HepG2 (cell line): Measurements from ENCODE around the gene BOLA3. TPM values are rescaled to one million over a fixed set of nuclear protein-coding genes. Genes with fewer than 3 reads are reported as not detected.

ENCODE experiments used
- ATF7-NPFF ChIP-seq: sonication (generic); formaldehyde crosslinking; IDR thresholded peaks from 2 replicates; pipeline ENCODE4 v1.8.1; 2023; ENCODE audit warnings: mild to moderate bottlenecking, low read depth, missing genetic modification reagents, moderate library complexity
- FOXM1 ChIP-seq: sonication (generic); formaldehyde crosslinking; IDR thresholded peaks from 2 replicates; pipeline ENCODE4 v1.5.0; 2020; ENCODE audit warnings: missing genetic modification reagents
- GLI4 ChIP-seq: sonication (generic); formaldehyde crosslinking; IDR thresholded peaks from 2 replicates; pipeline ENCODE4 v1.5.1; 2020; ENCODE audit warnings: missing genetic modification reagents, mild to moderate bottlenecking, moderate library complexity, borderline replicate concordance
- HDAC2 ChIP-seq: sonication (generic); formaldehyde crosslinking; IDR thresholded peaks from 2 replicates; pipeline ENCODE4 v1.4.0; 2020; ENCODE audit warnings: missing genetic modification reagents
- MATR3 ChIP-seq: sonication (generic); formaldehyde crosslinking; IDR thresholded peaks from 2 replicates; pipeline ENCODE4 v1.4.0; 2020; ENCODE audit warnings: missing genetic modification reagents
- MEF2D ChIP-seq: sonication (generic); formaldehyde crosslinking; IDR thresholded peaks from 2 replicates; pipeline ENCODE4 v1.5.1; 2020; ENCODE audit warnings: mild to moderate bottlenecking, missing genetic modification reagents
- NRL ChIP-seq: sonication (generic); formaldehyde crosslinking; IDR thresholded peaks from 2 replicates; pipeline ENCODE4 v1.5.0; 2020; ENCODE audit warnings: missing genetic modification reagents, mild to moderate bottlenecking, moderate library complexity, borderline replicate concordance
- PHB2 ChIP-seq: fragments of 450-650 bp; IDR thresholded peaks from 2 replicates; pipeline ENCODE4 v1.6.1; 2018; ENCODE audit not compliant: partially characterized antibody
- PITX1 ChIP-seq: sonication (generic); formaldehyde crosslinking; IDR thresholded peaks from 2 replicates; pipeline ENCODE4 v1.5.1; 2020; ENCODE audit warnings: mild to moderate bottlenecking, missing genetic modification reagents
- SMC3 ChIP-seq: IDR thresholded peaks from 2 replicates; pipeline ENCODE4 v1.6.1; 2011; ENCODE audit warnings: low read length, improper control_type of control experiment
- ZC3H13 ChIP-seq: sonication (generic); formaldehyde crosslinking; IDR thresholded peaks from 2 replicates; pipeline ENCODE4 v1.8.1; 2023; ENCODE audit warnings: mild to moderate bottlenecking, missing genetic modification reagents, moderate library complexity
- ZFP37 ChIP-seq: sonication (generic); formaldehyde crosslinking; IDR thresholded peaks from 2 replicates; pipeline ENCODE4 v1.4.0; 2020; ENCODE audit warnings: missing genetic modification reagents, borderline replicate concordance
- ZNF101 ChIP-seq: sonication (generic); formaldehyde crosslinking; IDR thresholded peaks from 2 replicates; pipeline ENCODE4 v1.4.0; 2020; ENCODE audit warnings: mild to moderate bottlenecking, low read depth, missing genetic modification reagents, borderline replicate concordance
- ZNF253 ChIP-seq: sonication (generic); formaldehyde crosslinking; IDR thresholded peaks from 2 replicates; pipeline ENCODE4 v1.8.0; 2022; ENCODE audit warnings: mild to moderate bottlenecking, missing genetic modification reagents, borderline replicate concordance
- ZNF780A ChIP-seq: sonication (generic); formaldehyde crosslinking; IDR thresholded peaks from 2 replicates; pipeline ENCODE4 v1.8.0; 2022; ENCODE audit warnings: mild to moderate bottlenecking, missing genetic modification reagents, moderate library complexity
- polyA plus RNA-seq, 8 experiments: library from polyadenylated mRNA; depleted of rRNA in 3 of 8; stranded (reverse) in 7 of 8; unstranded in 1 of 8; fragments of >200 nt; fragmentation: Illumina TruSeq in 4 of 8; extraction: Trizol in 4 of 8; gene quantifications; 2 replicates each; pipeline versions ENCODE4 v1.2.1 to v1.2.3, GENCODE V29; 2011 to 2016; ENCODE audit warnings: low read depth in 4 of 8, missing spikeins in 1 of 8, mixed read lengths in 1 of 8; ENCODE audit not compliant: insufficient read depth in 1 of 8
- total RNA-seq, 5 experiments: library from RNA; depleted of rRNA; stranded (reverse); fragments of >200 nt; fragmentation: Illumina TruSeq; extraction: Trizol; gene quantifications; 2 replicates each; pipeline ENCODE4 v1.2.3, GENCODE V29; 2016; ENCODE audit warnings: low read depth in 1 of 5
- TF ChIP-seq, protein P1 (sequence below): IDR thresholded peaks from 2 replicates; pipeline ENCODE4 v1.6.1; 2016; ENCODE audit warnings: low read depth

BOLA3 gene
- total and polyA plus RNA-seq, 2 of the 13 experiments (the other 11 are each of a cell fraction or from before 2014, with no cell fraction given), result 89.7 to 170 TPM

DNA sequence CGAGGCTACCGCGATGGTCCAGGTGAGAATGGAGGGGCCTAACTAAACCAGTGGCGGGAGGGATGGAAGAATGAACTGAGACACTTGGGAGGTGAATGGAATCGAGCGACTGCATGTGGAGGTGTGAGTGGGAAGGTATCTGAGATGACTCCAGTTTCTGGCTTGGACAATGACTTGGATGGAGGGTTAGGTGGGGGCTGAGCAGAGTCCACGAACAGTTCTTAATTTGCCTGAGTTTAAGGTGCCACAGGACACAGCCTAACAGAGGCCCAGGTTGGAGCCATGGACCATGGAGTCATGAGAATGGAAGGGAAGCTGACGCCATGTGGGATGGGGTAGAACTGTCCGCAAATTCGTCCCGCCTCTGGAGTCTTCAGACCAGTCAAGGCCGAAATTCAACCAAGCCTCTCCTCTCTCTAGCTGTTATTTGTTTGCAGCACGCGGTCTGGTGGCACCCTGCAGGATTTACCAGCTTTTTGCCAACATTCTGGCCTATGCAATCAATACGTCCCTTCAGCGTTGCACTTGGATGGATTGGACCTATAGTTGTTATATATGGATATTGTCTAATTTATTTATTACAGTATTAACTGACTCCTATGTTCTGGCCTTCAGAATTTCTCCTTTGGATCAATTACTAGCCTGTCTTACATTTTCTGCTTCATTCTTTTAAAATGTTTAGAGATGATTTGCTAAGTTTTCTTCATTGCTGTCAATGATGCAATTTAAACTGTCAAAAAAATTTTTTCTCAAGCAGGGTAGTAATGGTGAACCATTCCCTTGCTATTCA lies 940 bp upstream of the BOLA3 start (continued):
- TF ChIP-seq, protein P1, sequence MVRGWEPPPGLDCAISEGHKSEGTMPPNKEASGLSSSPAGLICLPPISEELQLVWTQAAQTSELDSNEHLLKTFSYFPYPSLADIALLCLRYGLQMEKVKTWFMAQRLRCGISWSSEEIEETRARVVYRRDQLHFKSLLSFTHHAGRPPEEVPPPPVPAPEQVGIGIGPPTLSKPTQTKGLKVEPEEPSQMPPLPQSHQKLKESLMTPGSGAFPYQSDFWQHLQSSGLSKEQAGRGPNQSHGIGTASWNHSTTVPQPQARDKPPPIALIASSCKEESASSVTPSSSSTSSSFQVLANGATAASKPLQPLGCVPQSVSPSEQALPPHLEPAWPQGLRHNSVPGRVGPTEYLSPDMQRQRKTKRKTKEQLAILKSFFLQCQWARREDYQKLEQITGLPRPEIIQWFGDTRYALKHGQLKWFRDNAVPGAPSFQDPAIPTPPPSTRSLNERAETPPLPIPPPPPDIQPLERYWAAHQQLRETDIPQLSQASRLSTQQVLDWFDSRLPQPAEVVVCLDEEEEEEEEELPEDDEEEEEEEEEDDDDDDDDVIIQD (CRISPR knock-in tag), result no peak
- TF ChIP-seq GLI4 (CRISPR knock-in tag) (0 out of 2 replicates have a peak, but pooled peaks have one; percentile 13), MEF2D (CRISPR knock-in tag) (peak; percentile 13; the same call in 1 of the 2 replicates), FOXM1 (no peak), ZNF253 (CRISPR knock-in tag) (no peak), NRL (peak; percentile 70; the same call in 1 of the 2 replicates), MATR3 (CRISPR knock-in tag) (no peak), HDAC2 (0 out of 2 replicates have a peak, but pooled peaks have one; percentile 25), ZC3H13 (no peak), ZNF780A (CRISPR knock-in tag) (no peak), ATF7-NPFF (CRISPR knock-in tag) (0 out of 2 replicates have a peak, but pooled peaks have one; percentile 6), SMC3 (0 out of 2 replicates have a peak, but pooled peaks have one; percentile 5), ZFP37 (CRISPR knock-in tag) (no peak), ZNF101 (no peak), PITX1 (CRISPR knock-in tag) (peak; percentile 56), PHB2 (no peak)
